GM19043 (cell line): ENCODE measurements around the gene TULP4.
A peak's percentile ranks its signal among the peaks of the same experiment; 100 is the strongest.
"Not testable (repeated sequence)": the region's sequence is repeated elsewhere in the genome, so short reads cannot be mapped to it uniquely, and the experiment has no call there.

Experiments
- ATAC-seq: cut with Tn5 transposase; IDR thresholded peaks from one replicate; pipeline ENCODE4 v1.9.1; 2021; ENCODE audit warnings: low read depth; ENCODE audit not compliant: unreplicated experiment

TULP4 gene

GRCh38 chr6:158517581-158517980, 205.3 kb downstream of the TULP4 start:
- peak; percentile 38 for ATAC-seq

GRCh38 chr6:158518191-158519127, 206.2 kb downstream of the TULP4 start:
- ATAC-seq, result peak; percentile 67

- ATAC-seq, result no peak
These were observed 207.0 kb downstream of the TULP4 start for GRCh38 chr6:158519300-158519699.

GRCh38 chr6:158519761-158520160, 207.5 kb downstream of the TULP4 start:
- ATAC-seq, result no peak

- ATAC-seq, result not testable (repeated sequence)
These were observed 208.7 kb downstream of the TULP4 start for GRCh38 chr6:158520975-158521374.

- no peak for ATAC-seq
These were observed 209.5 kb downstream of the TULP4 start for GRCh38 chr6:158521759-158522158.

GRCh38 chr6:158522616-158523015, 210.4 kb downstream of the TULP4 start:
- ATAC-seq, result no peak

- no peak for ATAC-seq
These were observed 212.0 kb downstream of the TULP4 start for GRCh38 chr6:158524311-158524710.

- not testable (repeated sequence) for ATAC-seq
These were observed 215.6 kb downstream of the TULP4 start for GRCh38 chr6:158527858-158528257.

GRCh38 chr6:158528826-158529225, 216.6 kb downstream of the TULP4 start:
- ATAC-seq, result no peak

GRCh38 chr6:158529629-158530028, 217.4 kb downstream of the TULP4 start:
- no peak for ATAC-seq

GRCh38 chr6:158531566-158531965, 219.3 kb downstream of the TULP4 start:
- no peak for ATAC-seq

- no peak for ATAC-seq
These were observed 219.7 kb downstream of the TULP4 start for GRCh38 chr6:158531970-158532369.

- ATAC-seq, result no peak
These were observed 224.0 kb downstream of the TULP4 start for GRCh38 chr6:158536084-158536890.

- ATAC-seq, result no peak
These were observed 224.9 kb downstream of the TULP4 start for GRCh38 chr6:158536891-158537798.

- ATAC-seq, result no peak
These were observed 226.5 kb downstream of the TULP4 start for GRCh38 chr6:158538741-158539140.

GRCh38 chr6:158539413-158539812, 227.1 kb downstream of the TULP4 start:
- ATAC-seq, result no peak

- ATAC-seq, result no peak
These were observed 227.6 kb downstream of the TULP4 start for GRCh38 chr6:158539881-158540280.

- ATAC-seq, result no peak
These were observed 231.4 kb downstream of the TULP4 start for GRCh38 chr6:158543606-158544185.

GRCh38 chr6:158544428-158544827, 232.2 kb downstream of the TULP4 start:
- no peak for ATAC-seq
